HCT116 (cell line): ENCODE measurements around the gene PI4K2A. TPM values are rescaled to one million over a fixed set of nuclear protein-coding genes. Genes with fewer than 3 reads are reported as not detected.

Source experiments
- ATAC-seq: fragments of 200-7000 bp; cut with Tn5 transposase; 2 replicates; pipeline ENCODE4 v1.9.1; 2020; ENCODE audit warnings: mild to moderate bottlenecking, moderate library complexity
- BruUV-seq: library from RNA; stranded (reverse); fragments of 400-500 nt; replicated peaks from 2 replicates; lab custom pipeline; 2021; lab: Mats Ljungman, UMichigan
- CTCF ChIA-PET: fragments of 300-600 bp; sonication (Branson Sonifier 250); formaldehyde crosslinking; loops from one replicate; lab custom pipeline; 2021; ENCODE audit warnings: antibody characterized with exemption; lab: Charles Lee
- POLR2A ChIA-PET: fragments of 300-600, 350-600 bp; sonication (Branson Sonifier 250); formaldehyde crosslinking; loops from one replicate; lab custom pipeline; 2021; ENCODE audit warnings: antibody characterized with exemption; lab: Charles Lee
- RAD21 ChIA-PET, 2 experiments: fragments of 300-600 bp; sonication (Branson Sonifier 250); formaldehyde crosslinking; loops; one replicate each; lab custom pipeline; 2023; ENCODE audit warnings: low total read pairs in 2 of 2; ENCODE audit not compliant: uncharacterized antibody in 2 of 2, unreplicated experiment in 2 of 2, low non-redundant PET in 1 of 2; lab: Charles Lee
- DNase-seq: peaks from one replicate; pipeline ENCODE4 v3.0.0-alpha.2; 2010; ENCODE audit warnings: low read depth, low spot score
- H2AFZ ChIP-seq: fragments of 200-600 bp; shearing (Covaris generic), sonication (generic); 2 replicates; pipeline ENCODE4 v1.6.1; 2017; ENCODE audit warnings: low read depth, mixed run types, mixed read lengths, antibody characterized with exemption, low read length; ENCODE audit not compliant: poor library complexity, severe bottlenecking
- H3K27ac ChIP-seq: 2 replicates; pipeline ENCODE4 v1.5.1; 2012; ENCODE audit warnings: low read depth, low read length
- H3K27me3 ChIP-seq: fragments of 200-600 bp; sonication (generic); 2 replicates; pipeline ENCODE4 v1.6.1; 2016; ENCODE audit warnings: mixed run types, low read length, mixed read lengths; ENCODE audit not compliant: insufficient read depth
- H3K36me3 ChIP-seq, 2 experiments: fragments of 200-500 bp in 1 of 2; fragments of 200-600 bp in 1 of 2; sonication (Bioruptor generic) in 1 of 2; sonication (generic) in 1 of 2; 2 replicates each; pipeline versions ENCODE4 v1.5.1 to v1.6.1; 2014 to 2016; ENCODE audit warnings: low read length in 2 of 2, inconsistent platforms in 1 of 2, mixed read lengths in 1 of 2, mixed run types in 1 of 2; ENCODE audit not compliant: insufficient read depth in 2 of 2, control insufficient read depth in 1 of 2
- H3K4me1 ChIP-seq, 2 experiments: fragments of 200-600 bp in 1 of 2; sonication (generic) in 1 of 2; 2 replicates each; pipeline versions ENCODE4 v1.5.1 to v1.6.1; 2012 to 2017; ENCODE audit warnings: low read length in 2 of 2, inconsistent platforms in 1 of 2, mild to moderate bottlenecking in 1 of 2, mixed read lengths in 1 of 2, mixed run types in 1 of 2, moderate library complexity in 1 of 2; ENCODE audit not compliant: insufficient read depth in 2 of 2, control insufficient read depth in 1 of 2
- H3K4me2 ChIP-seq: fragments of 200-600 bp; sonication (generic); 2 replicates; pipeline ENCODE4 v1.6.1; 2017; ENCODE audit warnings: mixed run types, low read length, mixed read lengths
- H3K4me3 ChIP-seq, 2 experiments: fragments of 200-600 bp in 1 of 2; sonication (generic) in 1 of 2; replicated peaks in 1 of 2; 2 replicates each; pipeline ENCODE4 v1.5.1; 2011 to 2016; ENCODE audit warnings: low read length in 2 of 2, control low read depth in 1 of 2, low read depth in 1 of 2, mild to moderate bottlenecking in 1 of 2, mixed read lengths in 1 of 2, mixed run types in 1 of 2
- H3K79me2 ChIP-seq: fragments of 200-600 bp; sonication (generic); 2 replicates; pipeline ENCODE4 v1.6.1; 2017; ENCODE audit warnings: mild to moderate bottlenecking, mixed run types, low read length, moderate library complexity, mixed read lengths; ENCODE audit not compliant: insufficient read depth
- H3K9ac ChIP-seq: fragments of 200-600 bp; sonication (generic); 2 replicates; pipeline ENCODE4 v1.6.1; 2016; ENCODE audit warnings: low read length, mixed read lengths
- H3K9me2 ChIP-seq: fragments of 200-600 bp; sonication (generic), shearing (Covaris generic); 2 replicates; pipeline ENCODE4 v1.6.1; 2017; ENCODE audit warnings: mixed run types, mild to moderate bottlenecking, moderate library complexity; ENCODE audit not compliant: insufficient read depth
- H3K9me3 ChIP-seq, 2 experiments: fragments of 200-500 bp in 1 of 2; fragments of 200-600 bp in 1 of 2; sonication (Bioruptor generic) in 1 of 2; sonication (generic) in 1 of 2; 2 replicates each; pipeline ENCODE4 v1.6.1; 2014 to 2017; ENCODE audit warnings: low read length in 2 of 2, mixed read lengths in 2 of 2, inconsistent platforms in 1 of 2, low read depth in 1 of 2, mild to moderate bottlenecking in 1 of 2, mixed run types in 1 of 2, moderate library complexity in 1 of 2; ENCODE audit not compliant: control insufficient read depth in 1 of 2, insufficient read depth in 1 of 2
- H4K20me1 ChIP-seq: fragments of 200-600 bp; sonication (generic), shearing (Covaris generic); 2 replicates; pipeline ENCODE4 v1.6.1; 2017; ENCODE audit warnings: mixed run types, mild to moderate bottlenecking, moderate library complexity; ENCODE audit not compliant: insufficient read depth
- CBX3 ChIP-seq: IDR thresholded peaks from 2 replicates; pipeline ENCODE4 v1.6.1; 2012; ENCODE audit warnings: low read depth
- EGR1 ChIP-seq: IDR thresholded peaks from 2 replicates; pipeline ENCODE4 v1.6.1; 2012; ENCODE audit warnings: low read depth
- EZH2phosphoT487 ChIP-seq: fragments of 200-600 bp; IDR thresholded peaks from 2 replicates; pipeline ENCODE4 v1.6.1; 2018; ENCODE audit warnings: antibody characterized with exemption, borderline replicate concordance
- FOSL1 ChIP-seq: IDR thresholded peaks from 2 replicates; pipeline ENCODE4 v1.6.1; 2012; ENCODE audit warnings: low read depth
- JUND ChIP-seq: IDR thresholded peaks from 2 replicates; pipeline ENCODE4 v1.6.1; 2012
- POLR2A ChIP-seq: IDR thresholded peaks from 2 replicates; pipeline ENCODE4 v1.7.0; 2011; ENCODE audit warnings: borderline replicate concordance; ENCODE audit not compliant: insufficient read depth, insufficient read length; ENCODE audit errors: extremely low read depth
- POLR2AphosphoS5 ChIP-seq: IDR thresholded peaks from 2 replicates; pipeline ENCODE4 v1.6.1; 2011; ENCODE audit warnings: mild to moderate bottlenecking, low read depth, low read length, moderate library complexity
- RAD21 ChIP-seq: IDR thresholded peaks from 2 replicates; pipeline ENCODE4 v1.6.1; 2012; ENCODE audit warnings: low read depth, mild to moderate bottlenecking
- SIN3A ChIP-seq: IDR thresholded peaks from 2 replicates; pipeline ENCODE4 v1.6.1; 2012; ENCODE audit warnings: low read depth
- SP1 ChIP-seq: IDR thresholded peaks from 2 replicates; pipeline ENCODE4 v1.6.1; 2012; ENCODE audit warnings: low read depth
- TCF7L2 ChIP-seq: IDR thresholded peaks from 2 replicates; pipeline ENCODE4 v1.7.0; 2011; ENCODE audit warnings: borderline replicate concordance, inconsistent platforms; ENCODE audit not compliant: insufficient read depth, insufficient read length; ENCODE audit errors: extremely low read depth
- YY1 ChIP-seq: IDR thresholded peaks from 2 replicates; pipeline ENCODE4 v1.6.1; 2011; ENCODE audit warnings: low read length, low read depth, moderate library complexity, mild to moderate bottlenecking; ENCODE audit not compliant: insufficient replicate concordance; ENCODE audit errors: extremely low read depth
- ZFX ChIP-seq: fragments of 450-650 bp; IDR thresholded peaks from 2 replicates; pipeline ENCODE4 v1.6.1; 2017
- ZNF274 ChIP-seq: fragments of 200-500 bp; sonication (Bioruptor generic); IDR thresholded peaks from 2 replicates; pipeline ENCODE4 v1.6.1; 2014; ENCODE audit warnings: mild to moderate bottlenecking, low read depth, low read length, inconsistent platforms
- intact Hi-C: fragments of 100-400 bp; cut with micrococcal nuclease; formaldehyde crosslinking; loops from 2 replicates; pipeline ENCODE4 v1.10.0; 2022
- total RNA-seq: library from RNA; stranded (reverse); gene quantifications from one replicate; pipeline ENCODE4 v1.2.1, GENCODE V29; 2021; ENCODE audit not compliant: unreplicated experiment
- TF ChIP-seq, protein P1 (sequence below), 3 experiments: fragments of 200-600 bp in 1 of 3; sonication (generic) in 1 of 3; IDR thresholded peaks in 2 of 3; conservative IDR thresholded peaks in 1 of 3; 2 replicates each; pipeline ENCODE4 v1.5.1; 2012 to 2017; ENCODE audit warnings: low read depth in 2 of 3, low read length in 2 of 3, antibody characterized with exemption in 1 of 3, borderline replicate concordance in 1 of 3, control low read depth in 1 of 3, mild to moderate bottlenecking in 1 of 3, mixed read lengths in 1 of 3, mixed run types in 1 of 3, moderate library complexity in 1 of 3; ENCODE audit not compliant: insufficient read depth in 1 of 3
- TF ChIP-seq, protein P2 (sequence below): IDR thresholded peaks from 2 replicates; pipeline ENCODE4 v1.6.1; 2012

PI4K2A gene
- total RNA-seq, 1 experiment from 2014 or later: 20.0 TPM

- DNase-seq: no peak
- TF ChIP-seq, protein P1, sequence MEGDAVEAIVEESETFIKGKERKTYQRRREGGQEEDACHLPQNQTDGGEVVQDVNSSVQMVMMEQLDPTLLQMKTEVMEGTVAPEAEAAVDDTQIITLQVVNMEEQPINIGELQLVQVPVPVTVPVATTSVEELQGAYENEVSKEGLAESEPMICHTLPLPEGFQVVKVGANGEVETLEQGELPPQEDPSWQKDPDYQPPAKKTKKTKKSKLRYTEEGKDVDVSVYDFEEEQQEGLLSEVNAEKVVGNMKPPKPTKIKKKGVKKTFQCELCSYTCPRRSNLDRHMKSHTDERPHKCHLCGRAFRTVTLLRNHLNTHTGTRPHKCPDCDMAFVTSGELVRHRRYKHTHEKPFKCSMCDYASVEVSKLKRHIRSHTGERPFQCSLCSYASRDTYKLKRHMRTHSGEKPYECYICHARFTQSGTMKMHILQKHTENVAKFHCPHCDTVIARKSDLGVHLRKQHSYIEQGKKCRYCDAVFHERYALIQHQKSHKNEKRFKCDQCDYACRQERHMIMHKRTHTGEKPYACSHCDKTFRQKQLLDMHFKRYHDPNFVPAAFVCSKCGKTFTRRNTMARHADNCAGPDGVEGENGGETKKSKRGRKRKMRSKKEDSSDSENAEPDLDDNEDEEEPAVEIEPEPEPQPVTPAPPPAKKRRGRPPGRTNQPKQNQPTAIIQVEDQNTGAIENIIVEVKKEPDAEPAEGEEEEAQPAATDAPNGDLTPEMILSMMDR (IDR thresholded peaks at IDR 0.05 in 2 of 3, conservative IDR thresholded peaks at IDR 0.05 in 1 of 3; ENCODE audit: borderline replicate concordance in 1 of 3, insufficient read depth in 1 of 3, low read depth in 2 of 3, low read length in 2 of 3): peak; percentile 71 to 88 (median 85)
- TF ChIP-seq YY1 (peak; percentile 14), POLR2A (no peak), EZH2phosphoT487 (no peak), SIN3A (no peak), EGR1 (no peak), TCF7L2 (no peak), ZFX (no peak), ZNF274 (no peak), JUND (no peak), RAD21 (peak; percentile 87), FOSL1 (no peak), CBX3 (no peak), POLR2AphosphoS5 (peak; percentile 42; the same call in 1 of the 2 replicates), SP1 (no peak)
- TF ChIP-seq, protein P2, sequence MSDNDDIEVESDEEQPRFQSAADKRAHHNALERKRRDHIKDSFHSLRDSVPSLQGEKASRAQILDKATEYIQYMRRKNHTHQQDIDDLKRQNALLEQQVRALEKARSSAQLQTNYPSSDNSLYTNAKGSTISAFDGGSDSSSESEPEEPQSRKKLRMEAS: no peak
- TF ChIP-seq, all 23 proteins: peak for 4
- Histone ChIP-seq H3K4me3 (no peak overlapping the region), H3K4me1 (peaks cover 0 to 15% of the 10 kb centered on the region in 2 experiments; a peak in 3 of 4 replicates), H3K79me2 (peaks cover 12% of the 10 kb centered on the region), H2AFZ (no peak overlapping the region), H3K27me3 (no peaks in the 10 kb centered on the region), H3K9me2 (no peaks in the 10 kb centered on the region), H3K27ac (0 out of 2 replicates have a peak overlapping the region, but pooled peaks have one; percentile 20), H3K36me3 (peaks cover 7 to 42% of the 10 kb centered on the region in 2 experiments; a peak in 2 of 4 replicates), H3K9ac (no peak overlapping the region), H3K4me2 (no peak overlapping the region), H3K9me3 (no peaks in the 10 kb centered on the region), H4K20me1 (no peaks in the 10 kb centered on the region)
- ChIA-PET CTCF (interaction anchor here (0.7 to 3.2 kb wide), 10 partner anchors 10 to 364 kb away, joined by 3 to 25 read pairs (median 6); partner anchors contain the start of genes ANKRD2, AVPI1 and MARVELD1), POLR2A (interaction anchor here (1.8 kb wide), 1 partner anchor 10 kb away, joined by 8 read pairs; the partner anchor contains the start of gene AVPI1), RAD21 (no interaction called here)
- intact Hi-C loops: loop anchor here (1.0 to 2.0 kb wide), 2 partner anchors 24 to 54 kb away; no protein-coding TSS in a partner anchor
- TSS peak; percentile 20 for BruUV-seq
- ATAC-seq: peak; percentile 86
These were observed 36.5 kb downstream of the PI4K2A start for GRCh38 chr10:97676770-97677581.
